Liver (tissue), 3 donors: ENCODE measurements around the gene HTR6.

ENCODE experiments used
- EGR1 ChIP-seq, 2 donors: IDR thresholded peaks; 2 replicates each; pipeline ENCODE4 v1.6.1; 2016 to 2018; ENCODE audit warnings: antibody characterized with exemption in 2 of 2, low read depth in 2 of 2
- GABPA ChIP-seq, 2 donors: IDR thresholded peaks in 1 of 2; conservative IDR thresholded peaks in 1 of 2; 2 replicates each; pipeline ENCODE4 v1.6.1; 2016; ENCODE audit warnings: antibody characterized with exemption in 2 of 2, mild to moderate bottlenecking in 1 of 2, moderate library complexity in 1 of 2
- RAD21 ChIP-seq, 2 donors: IDR thresholded peaks; 2 replicates each; pipeline ENCODE4 v1.6.1; 2016; ENCODE audit warnings: antibody characterized with exemption in 2 of 2, mild to moderate bottlenecking in 2 of 2
- TAF1 ChIP-seq: conservative IDR thresholded peaks from 2 replicates; pipeline ENCODE4 v1.6.1; 2016; ENCODE audit warnings: antibody characterized with exemption, mild to moderate bottlenecking
- YY1 ChIP-seq: IDR thresholded peaks from 2 replicates; pipeline ENCODE4 v1.6.1; 2016; ENCODE audit warnings: antibody characterized with exemption, mild to moderate bottlenecking
- TF ChIP-seq, protein P1 (sequence below): fragments of 150-350 bp; IDR thresholded peaks from 2 replicates; pipeline ENCODE4 v1.5.1; 2017; ENCODE audit warnings: improper control_type of control experiment, low read depth, low read length; ENCODE audit not compliant: missing input control
- TF ChIP-seq, protein P2 (sequence below): IDR thresholded peaks from 2 replicates; pipeline ENCODE4 v1.6.1; 2016; ENCODE audit warnings: antibody characterized with exemption
- TF ChIP-seq, protein P3 (sequence below): IDR thresholded peaks from 2 replicates; pipeline ENCODE4 v1.6.1; 2016; ENCODE audit warnings: antibody characterized with exemption
- TF ChIP-seq, protein P4 (sequence below): IDR thresholded peaks from 2 replicates; pipeline ENCODE4 v1.6.1; 2016; ENCODE audit warnings: antibody characterized with exemption, mild to moderate bottlenecking
- donor health status: healthy.
- donor health status: healthy.

DNA sequence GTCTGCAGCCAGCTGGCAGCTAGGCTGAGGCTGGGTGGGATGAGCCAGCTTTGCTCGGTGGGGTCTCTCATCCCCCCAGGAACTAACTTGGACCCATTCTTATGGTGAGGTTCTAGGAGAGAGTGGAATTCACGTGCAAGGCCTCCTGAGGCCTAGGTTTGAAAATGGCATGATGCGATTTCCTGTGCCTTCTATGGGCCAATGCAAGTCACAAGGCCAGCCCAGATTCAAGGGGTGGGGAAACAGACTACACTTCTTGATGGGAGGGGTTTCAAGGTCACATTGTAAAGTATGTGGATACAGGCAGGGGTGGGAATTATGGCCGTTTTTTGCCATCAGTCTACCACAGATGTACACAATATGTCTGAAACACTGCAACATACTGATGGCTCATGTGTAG lies 48.3 kb downstream of the HTR6 start:
- TF ChIP-seq, protein P1, sequence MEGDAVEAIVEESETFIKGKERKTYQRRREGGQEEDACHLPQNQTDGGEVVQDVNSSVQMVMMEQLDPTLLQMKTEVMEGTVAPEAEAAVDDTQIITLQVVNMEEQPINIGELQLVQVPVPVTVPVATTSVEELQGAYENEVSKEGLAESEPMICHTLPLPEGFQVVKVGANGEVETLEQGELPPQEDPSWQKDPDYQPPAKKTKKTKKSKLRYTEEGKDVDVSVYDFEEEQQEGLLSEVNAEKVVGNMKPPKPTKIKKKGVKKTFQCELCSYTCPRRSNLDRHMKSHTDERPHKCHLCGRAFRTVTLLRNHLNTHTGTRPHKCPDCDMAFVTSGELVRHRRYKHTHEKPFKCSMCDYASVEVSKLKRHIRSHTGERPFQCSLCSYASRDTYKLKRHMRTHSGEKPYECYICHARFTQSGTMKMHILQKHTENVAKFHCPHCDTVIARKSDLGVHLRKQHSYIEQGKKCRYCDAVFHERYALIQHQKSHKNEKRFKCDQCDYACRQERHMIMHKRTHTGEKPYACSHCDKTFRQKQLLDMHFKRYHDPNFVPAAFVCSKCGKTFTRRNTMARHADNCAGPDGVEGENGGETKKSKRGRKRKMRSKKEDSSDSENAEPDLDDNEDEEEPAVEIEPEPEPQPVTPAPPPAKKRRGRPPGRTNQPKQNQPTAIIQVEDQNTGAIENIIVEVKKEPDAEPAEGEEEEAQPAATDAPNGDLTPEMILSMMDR = no peak
- TF ChIP-seq TAF1 (no peak), EGR1 (IDR thresholded peaks at IDR 0.05; ENCODE audit: low read depth in 2 of 2) (no peak), RAD21 (IDR thresholded peaks at IDR 0.05) (no peak), GABPA (IDR thresholded peaks at IDR 0.05 in 1 of 2, conservative IDR thresholded peaks at IDR 0.05 in 1 of 2) (no peak), YY1 (no peak)
- TF ChIP-seq, protein P2, sequence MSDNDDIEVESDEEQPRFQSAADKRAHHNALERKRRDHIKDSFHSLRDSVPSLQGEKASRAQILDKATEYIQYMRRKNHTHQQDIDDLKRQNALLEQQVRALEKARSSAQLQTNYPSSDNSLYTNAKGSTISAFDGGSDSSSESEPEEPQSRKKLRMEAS = no peak
- TF ChIP-seq, protein P3, sequence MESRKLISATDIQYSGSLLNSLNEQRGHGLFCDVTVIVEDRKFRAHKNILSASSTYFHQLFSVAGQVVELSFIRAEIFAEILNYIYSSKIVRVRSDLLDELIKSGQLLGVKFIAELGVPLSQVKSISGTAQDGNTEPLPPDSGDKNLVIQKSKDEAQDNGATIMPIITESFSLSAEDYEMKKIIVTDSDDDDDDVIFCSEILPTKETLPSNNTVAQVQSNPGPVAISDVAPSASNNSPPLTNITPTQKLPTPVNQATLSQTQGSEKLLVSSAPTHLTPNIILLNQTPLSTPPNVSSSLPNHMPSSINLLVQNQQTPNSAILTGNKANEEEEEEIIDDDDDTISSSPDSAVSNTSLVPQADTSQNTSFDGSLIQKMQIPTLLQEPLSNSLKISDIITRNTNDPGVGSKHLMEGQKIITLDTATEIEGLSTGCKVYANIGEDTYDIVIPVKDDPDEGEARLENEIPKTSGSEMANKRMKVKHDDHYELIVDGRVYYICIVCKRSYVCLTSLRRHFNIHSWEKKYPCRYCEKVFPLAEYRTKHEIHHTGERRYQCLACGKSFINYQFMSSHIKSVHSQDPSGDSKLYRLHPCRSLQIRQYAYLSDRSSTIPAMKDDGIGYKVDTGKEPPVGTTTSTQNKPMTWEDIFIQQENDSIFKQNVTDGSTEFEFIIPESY = no peak
- TF ChIP-seq, protein P4, sequence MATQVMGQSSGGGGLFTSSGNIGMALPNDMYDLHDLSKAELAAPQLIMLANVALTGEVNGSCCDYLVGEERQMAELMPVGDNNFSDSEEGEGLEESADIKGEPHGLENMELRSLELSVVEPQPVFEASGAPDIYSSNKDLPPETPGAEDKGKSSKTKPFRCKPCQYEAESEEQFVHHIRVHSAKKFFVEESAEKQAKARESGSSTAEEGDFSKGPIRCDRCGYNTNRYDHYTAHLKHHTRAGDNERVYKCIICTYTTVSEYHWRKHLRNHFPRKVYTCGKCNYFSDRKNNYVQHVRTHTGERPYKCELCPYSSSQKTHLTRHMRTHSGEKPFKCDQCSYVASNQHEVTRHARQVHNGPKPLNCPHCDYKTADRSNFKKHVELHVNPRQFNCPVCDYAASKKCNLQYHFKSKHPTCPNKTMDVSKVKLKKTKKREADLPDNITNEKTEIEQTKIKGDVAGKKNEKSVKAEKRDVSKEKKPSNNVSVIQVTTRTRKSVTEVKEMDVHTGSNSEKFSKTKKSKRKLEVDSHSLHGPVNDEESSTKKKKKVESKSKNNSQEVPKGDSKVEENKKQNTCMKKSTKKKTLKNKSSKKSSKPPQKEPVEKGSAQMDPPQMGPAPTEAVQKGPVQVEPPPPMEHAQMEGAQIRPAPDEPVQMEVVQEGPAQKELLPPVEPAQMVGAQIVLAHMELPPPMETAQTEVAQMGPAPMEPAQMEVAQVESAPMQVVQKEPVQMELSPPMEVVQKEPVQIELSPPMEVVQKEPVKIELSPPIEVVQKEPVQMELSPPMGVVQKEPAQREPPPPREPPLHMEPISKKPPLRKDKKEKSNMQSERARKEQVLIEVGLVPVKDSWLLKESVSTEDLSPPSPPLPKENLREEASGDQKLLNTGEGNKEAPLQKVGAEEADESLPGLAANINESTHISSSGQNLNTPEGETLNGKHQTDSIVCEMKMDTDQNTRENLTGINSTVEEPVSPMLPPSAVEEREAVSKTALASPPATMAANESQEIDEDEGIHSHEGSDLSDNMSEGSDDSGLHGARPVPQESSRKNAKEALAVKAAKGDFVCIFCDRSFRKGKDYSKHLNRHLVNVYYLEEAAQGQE = no peak
